HG02798 (cell line): ENCODE data around the gene STRN4.
A peak's percentile ranks its signal among the peaks of the same experiment; 100 is the strongest.
"Not testable (repeated sequence)": the region's sequence is repeated elsewhere in the genome, so short reads cannot be mapped to it uniquely, and the experiment has no call there.

Experiments used
- ATAC-seq: cut with Tn5 transposase; IDR thresholded peaks from one replicate; pipeline ENCODE4 v1.9.1; 2021; ENCODE audit warnings: mild to moderate bottlenecking; ENCODE audit not compliant: unreplicated experiment, poor library complexity

Gene STRN4

DNA sequence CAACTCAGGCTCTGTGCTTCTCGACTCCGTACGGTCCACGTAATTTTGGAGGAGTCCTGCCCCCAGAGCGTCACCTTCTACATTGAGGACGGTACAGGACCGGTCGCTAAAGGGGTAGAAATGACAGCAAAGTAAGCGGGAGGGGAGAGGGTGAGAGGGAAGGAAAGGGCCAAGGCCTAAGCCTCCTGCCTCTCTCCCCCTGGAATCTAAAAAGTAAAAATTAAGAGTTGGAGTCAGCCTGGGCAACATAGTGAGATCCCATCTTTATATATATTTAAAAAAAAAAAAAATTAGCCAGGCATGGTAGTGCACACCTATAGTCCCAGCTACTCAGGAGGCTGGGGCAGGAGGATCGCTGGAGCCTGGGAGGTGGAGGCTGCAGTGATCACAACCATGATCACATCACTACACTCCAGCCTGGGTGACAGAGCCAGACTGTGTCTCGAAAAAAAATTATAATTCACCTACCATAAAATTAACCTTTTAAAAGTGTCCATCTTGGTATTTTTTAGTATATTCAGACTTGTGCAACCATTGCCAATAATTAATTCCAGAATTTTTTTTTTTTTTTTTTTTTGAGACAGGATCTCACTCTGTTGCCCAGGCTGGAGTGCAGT, 29.5 kb upstream of the STRN4 start:
- no peak for ATAC-seq

DNA sequence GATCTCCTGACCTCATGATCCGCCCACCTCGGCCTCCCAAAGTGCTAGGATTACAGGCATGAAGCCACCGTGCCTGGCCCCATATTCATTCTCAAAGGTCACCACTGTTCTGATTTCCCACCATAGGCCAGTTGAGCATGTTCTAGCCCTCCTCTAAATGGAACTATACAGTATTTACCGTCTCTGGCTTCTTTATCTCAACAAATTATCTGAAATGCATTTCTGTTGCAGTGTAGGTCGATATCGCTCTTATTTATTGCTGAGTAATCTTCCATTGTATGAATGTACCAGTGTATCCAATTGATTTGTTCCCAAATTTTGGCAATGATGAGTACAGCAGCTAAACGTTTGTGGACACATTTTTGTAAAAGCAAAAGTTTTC, 26.8 kb upstream of the STRN4 start:
- ATAC-seq, result no peak

DNA sequence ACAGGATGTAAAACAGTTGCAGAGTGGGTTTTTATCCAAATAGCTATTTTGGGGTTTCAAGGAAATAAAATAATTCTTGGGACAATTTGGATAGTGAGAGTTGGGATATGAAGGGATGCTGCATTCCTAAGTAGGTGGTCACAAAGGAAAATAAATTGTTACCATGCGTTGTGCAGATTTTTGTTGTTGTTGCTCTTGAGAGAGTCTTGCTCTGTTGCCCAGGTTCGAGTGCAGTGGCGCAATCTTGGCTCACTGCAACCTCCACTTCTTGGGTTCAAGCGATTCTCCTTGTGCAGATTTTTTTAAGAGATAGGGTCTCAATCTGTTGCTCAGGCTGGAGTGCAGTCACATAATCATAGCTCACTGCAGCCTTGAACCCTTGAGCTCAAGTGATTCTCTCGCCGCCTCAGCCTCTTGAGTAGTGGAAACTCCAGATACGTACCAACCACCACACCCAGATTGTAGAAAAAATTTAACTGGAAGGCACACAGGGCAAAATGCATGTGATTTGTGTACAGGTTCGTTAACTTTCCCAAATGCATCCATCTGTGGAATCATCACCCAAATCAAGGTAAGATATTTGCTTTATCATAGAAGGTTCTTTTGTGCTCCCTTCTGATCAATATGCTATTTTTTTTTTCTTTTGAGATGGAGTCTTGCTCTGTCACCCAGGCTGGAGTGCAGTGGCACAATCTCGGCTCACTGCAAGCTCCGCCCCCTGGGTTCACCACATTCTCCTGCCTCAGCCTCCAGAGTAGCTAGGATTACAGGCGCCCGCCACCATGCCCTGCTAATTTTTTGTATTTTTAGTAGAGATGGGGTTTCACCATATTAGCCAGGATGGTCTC, 26.1 kb upstream of the STRN4 start:
- ATAC-seq, result no peak

DNA sequence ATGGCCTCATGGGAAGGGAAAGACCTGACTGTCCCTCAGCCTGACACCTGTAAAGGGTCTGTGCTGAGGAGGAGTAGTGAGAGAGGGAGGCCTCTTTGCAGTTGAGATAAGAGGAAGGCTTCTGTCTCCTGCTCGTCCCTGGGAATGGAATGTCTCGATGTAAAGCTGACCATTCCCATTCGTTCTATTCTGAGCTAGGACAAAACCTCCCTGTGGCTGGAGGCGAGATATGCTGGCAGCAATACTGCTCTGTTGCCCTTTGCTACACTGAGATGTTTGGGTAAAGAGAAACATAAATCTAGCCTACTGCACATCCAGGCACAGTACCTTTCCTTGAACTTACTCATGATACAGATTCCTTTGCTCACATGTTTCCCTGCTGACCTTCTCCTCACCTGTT, 22.5 kb upstream of the STRN4 start:
- ATAC-seq, result not testable (repeated sequence)

DNA sequence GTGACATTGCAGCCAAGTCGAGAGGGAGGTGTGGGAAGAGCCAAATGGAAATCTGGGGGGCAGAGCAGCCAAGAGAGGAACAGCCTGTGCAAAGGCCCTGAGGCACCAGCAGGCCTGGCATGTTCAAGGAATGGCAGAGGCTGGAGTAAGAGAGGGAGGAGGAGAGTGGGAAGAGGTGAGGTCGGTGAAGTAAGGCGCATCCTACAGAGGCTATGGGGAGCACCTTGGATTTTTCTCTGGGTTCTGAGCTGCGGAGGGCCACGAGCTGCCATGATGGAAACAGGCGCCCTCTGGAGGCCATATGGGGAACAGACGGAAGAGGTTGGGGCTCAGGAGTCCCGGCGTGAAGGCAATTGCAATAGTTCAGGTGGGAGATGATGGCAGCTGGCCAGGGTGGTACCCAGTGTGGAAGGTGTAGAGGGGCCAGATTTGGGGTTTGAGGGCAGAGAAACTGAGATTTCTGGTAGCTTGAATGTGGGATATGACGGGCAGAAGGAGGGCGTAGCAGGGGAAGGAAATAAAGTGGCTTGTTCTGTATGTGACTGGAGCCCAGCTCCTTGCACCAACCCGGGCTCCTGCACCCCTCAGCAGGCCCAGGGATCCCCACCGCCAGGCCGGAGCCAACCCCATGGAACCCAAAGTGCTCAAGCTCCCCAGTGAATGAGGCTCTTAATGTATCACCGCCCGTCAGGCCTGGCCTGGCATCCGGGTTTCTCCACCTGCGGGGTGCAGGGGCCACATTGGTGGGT, 20.5 kb upstream of the STRN4 start:
- no peak for ATAC-seq

DNA sequence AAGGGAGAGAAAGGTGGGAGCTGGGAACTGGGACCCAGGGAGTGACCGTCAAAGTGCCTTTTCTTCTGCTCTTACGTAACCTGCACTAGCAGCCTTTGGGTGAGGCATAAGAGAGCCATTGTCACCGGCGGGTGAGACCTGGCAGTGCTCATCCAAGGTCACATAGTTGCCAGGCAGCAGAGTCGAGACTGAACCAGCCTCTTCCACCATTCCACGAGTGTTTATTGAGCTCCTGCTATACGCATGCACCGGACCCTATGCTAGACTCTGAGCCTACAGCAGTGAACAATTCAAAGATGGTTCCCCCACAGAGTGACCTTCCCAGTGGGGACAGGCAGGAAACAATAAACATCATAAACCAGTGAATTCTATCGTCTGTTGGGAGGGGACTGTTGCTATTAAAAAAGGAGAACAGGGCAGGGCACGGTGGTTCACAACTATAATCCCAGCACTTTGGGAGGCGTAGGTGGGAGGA, 18.6 kb upstream of the STRN4 start:
- ATAC-seq, result no peak

DNA sequence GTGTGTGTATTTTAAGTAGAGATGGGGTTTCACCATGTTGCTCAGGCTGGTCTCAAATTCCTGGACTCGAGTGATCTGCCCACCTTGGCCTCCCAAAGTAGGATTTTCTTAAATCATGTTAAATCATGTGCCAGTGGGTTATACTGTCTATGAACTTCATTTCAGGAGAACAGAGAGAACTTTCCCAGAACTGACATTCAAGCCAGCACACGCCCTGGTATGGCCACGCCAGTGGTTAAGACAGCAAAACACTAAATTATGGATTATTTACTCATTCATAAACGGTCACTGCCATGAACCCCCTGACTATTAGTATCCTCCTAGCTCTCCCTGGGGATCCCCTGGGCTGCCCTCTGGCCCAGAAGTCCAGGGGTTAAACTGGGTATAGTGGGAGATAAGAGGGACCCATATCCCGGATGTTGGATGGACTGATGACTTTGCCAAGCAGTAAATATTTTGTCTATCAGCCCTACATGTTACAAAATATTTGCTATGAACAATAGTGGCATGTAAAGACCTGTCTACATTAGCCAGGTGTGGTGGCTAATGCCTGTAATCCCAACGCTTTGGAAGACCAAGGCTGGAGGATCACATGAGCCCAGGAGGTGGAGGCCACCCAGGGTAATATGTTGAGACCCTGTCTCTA, 16.1 kb upstream of the STRN4 start:
- ATAC-seq, result no peak

DNA sequence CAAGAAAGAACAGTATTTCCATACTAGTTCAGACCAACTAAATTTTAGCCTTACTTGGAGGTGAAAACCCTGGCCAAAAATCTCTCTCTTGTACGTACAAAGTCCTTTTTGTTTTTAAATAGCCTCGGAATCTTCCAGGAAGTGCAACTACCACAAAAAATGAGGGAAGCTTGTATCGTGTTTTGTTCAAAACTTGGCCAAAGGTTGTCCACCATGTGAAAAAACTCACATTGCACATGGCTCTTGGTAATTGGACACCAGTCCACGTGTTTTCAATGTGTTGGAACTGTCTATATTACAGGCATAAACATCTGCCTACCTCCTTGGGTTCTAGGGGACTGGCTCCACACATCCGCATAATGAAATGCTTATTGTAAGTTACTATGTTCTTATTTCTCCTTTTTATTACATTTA, 15.2 kb upstream of the STRN4 start:
- no peak for ATAC-seq

DNA sequence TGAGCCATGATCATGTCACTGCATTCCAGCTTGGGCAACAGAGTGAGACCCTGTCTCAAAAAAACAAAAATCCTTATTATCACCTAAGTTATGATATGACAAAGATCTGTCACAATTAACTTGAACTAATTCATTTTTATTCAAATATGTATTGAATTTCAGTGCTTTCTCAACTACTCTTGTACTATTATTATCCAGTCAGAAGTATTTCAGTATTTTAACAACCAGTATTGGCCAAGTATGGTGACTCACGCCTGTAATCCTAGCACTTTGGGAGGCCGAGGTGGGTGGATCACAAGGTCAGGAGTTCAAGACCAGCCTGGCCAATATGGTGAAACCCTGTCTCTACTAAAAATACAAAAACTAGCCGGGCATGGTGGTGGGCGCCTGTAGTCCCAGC, 14.6 kb upstream of the STRN4 start:
- ATAC-seq, result not testable (repeated sequence)

DNA sequence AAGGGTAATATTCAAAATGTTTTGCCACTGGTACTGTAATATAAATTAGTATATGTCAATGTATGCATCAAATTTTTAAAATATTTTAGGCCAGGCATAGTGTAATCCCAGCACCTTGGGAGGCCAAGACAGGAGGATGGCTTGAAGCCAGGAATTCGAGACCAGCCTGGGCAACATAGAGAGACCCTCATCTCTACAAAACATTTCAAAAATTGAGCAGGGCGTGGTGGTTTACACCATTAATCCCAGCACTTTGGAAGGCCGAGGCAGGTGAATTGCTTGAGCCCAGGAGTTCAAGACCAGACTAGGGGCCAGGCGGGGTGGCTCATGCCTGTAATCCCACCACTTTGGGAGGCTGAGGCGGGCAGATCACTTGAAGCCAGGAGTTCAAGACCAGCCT, 14.1 kb upstream of the STRN4 start:
- ATAC-seq, result no peak

DNA sequence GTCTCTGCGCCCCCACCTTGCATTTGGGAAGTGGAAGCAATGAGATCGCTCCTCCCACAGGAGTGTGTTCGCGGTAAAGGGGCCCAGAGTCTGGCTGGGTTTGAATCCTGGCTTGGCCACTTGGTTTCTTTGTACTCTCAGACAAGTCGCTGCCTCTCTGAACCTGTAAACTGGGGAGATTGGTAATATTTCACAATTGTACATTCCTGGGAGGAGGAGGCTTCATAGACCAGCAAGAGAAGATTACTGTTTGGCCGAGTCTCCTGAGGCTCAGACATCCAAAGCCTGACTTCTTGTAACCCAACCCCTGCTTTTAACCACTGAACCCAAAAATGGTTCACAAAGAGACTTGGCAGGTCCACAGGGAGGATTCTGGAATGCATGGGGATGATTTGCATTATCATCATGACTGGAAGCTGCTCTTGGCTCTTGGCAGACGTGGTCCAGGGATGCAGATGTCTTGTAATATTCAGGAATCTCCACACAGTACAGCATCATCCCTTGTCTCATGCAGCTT, 13.6 kb upstream of the STRN4 start:
- ATAC-seq, result no peak

DNA sequence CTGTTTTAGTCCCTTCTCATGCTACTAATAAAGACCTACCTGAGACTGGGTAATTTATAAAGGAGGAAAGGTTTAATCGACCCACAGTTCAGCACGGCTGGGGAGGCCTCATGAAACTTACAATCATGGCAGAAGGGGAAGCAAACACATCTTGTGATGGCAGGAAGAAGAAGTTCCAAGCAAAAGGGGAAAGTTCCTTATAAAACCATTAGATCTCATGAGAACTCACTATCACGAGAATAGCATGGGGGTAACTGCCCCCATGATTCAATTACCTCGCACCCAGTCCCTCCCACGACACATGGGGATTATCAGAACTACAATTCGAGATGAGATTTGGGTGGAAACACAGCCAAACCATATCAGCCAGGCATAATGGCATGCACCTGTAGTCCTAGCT, 13.0 kb upstream of the STRN4 start:
- ATAC-seq, result no peak

DNA sequence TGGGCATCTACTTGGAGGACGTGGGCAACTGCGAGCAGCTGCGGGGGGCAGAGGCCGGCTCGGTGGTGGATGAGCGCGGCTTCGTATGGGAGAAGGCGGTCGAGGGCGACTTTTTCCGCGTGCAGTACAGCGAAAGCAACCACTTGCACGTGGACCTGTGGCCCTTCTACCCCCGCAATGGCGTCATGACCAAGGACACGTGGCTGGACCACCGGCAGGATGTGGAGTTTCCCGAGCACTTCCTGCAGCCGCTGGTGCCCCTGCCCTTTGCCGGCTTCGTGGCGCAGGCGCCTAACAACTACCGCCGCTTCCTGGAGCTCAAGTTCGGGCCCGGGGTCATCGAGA, 10.3 kb upstream of the STRN4 start:
- ATAC-seq, result no peak

DNA sequence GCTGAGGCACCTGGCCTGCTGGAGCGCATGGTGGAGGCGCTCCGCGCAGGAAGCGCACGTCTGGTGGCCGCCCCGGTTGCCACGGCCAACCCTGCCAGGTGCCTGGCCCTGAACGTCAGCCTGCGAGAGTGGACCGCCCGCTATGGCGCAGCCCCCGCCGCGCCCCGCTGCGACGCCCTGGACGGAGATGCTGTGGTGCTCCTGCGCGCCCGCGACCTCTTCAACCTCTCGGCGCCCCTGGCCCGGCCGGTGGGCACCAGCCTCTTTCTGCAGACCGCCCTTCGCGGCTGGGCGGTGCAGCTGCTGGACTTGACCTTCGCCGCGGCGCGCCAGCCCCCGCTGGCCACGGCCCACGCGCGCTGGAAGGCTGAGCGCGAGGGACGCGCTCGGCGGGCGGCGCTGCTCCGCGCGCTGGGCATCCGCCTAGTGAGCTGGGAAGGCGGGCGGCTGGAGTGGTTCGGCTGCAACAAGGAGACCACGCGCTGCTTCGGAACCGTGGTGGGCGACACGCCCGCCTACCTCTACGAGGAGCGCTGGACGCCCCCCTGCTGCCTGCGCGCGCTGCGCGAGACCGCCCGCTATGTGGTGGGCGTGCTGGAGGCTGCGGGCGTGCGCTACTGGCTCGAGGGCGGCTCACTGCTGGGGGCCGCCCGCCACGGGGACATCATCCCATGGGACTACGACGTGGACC, 9.7 kb upstream of the STRN4 start:
- ATAC-seq, result no peak

DNA sequence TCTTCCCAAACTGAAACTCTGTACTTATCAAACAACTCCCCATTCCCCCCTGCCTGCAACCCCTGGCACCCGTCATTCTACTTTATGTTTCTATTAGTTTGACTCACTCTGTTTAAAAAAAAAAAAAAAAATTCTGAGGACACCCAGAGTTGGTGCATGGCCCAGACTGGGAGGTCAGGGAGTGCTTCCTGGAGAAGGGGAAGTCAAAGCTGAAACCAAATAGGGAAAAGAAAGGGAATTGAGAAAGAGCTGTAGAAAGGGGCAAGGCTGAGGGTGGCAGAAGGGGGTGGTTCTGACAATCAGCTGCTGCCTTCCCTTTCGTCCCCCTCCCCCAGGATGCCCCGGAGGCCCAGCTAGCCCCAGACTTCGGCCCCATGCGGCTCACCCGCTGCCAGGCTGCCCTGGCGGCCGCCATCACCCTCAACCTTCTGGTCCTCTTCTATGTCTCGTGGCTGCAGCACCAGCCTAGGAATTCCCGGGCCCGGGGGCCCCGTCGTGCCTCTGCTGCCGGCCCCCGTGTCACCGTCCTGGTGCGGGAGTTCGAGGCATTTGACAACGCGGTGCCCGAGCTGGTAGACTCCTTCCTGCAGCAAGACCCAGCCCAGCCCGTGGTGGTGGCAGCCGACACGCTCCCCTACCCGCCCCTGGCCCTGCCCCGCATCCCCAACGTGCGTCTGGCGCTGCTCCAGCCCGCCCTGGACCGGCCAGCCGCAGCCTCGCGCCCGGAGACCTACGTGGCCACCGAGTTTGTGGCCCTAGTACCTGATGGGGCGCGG, 9.0 kb upstream of the STRN4 start:
- ATAC-seq, result no peak

DNA sequence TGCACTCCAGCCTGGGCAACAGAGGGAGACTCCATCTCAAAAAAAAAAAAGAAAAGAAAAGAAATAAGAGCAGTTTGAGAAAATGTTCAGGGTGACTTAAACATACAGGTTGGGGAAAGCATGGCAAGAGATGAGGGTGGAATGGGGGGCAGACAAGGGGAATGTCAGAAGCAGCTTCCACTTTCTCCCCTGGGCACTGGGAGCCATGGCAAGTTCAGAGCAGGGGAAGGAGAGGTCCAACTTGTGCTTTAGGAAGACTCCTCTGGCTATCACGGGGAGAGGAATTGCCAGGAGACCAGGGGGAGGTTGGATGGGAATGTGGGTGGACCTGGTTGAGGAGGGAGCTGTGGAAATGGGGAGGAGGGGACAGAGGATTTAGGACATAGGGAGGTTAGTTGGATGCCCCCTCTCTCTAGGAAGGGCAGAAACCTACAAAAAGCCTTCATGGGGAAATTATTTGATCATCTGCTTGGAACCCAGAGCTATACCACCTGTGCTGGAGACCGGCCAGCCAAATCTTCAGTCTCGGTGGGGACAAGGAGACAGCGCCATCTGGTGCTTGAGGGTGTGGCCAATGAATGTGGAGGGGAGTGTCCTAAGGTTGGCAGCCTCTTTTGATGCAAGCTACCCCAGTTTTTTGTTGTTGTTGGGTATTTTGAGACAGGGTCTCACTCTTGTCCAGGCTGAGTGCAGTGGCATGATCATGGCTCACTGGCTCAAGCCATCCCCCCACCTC, 7.3 kb upstream of the STRN4 start:
- peak; percentile 48 for ATAC-seq

DNA sequence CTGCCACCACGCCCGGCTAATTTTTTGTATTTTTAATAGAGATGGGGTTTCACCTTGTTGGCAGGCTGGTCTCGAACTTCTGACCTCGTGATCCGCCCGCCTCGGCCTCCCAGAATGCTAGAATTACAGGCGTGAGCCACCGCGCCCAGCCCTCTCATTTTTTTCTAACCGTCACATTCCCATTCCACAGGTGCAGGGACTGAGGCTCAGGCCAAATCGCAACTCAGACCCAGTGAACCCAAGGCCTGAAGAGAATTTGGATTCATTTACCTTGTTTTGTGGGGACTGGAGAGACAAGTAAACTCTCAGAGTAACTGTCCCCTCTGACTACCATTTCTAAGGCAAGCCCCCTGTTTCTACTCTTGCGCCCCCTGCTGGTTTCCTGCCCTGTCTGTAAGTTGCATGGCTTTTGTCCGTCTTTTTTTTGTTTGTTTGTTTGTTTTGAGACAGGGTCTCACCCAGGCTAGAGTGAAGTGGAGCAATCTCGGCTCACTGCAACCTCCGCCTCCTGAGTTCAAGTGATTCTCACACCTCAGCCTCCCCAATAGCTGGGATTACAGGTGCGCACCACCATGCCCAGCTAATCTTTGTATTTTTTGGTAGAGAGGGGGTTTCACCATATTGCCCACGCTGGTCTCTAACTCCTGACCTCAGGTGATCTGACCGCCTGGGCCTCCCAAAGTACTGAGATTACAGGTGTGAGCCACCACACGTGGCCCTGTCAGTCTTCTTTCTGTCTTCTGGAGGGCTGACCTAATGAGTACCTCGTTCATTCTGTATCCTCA, 2.3 kb upstream of the STRN4 start:
- ATAC-seq, result no peak
